Skin epidermis (tissue), 12 donors: ENCODE results near the gene GALNT7.
A peak's percentile ranks its signal among the peaks of the same experiment; 100 is the strongest.

Source experiments
- H3K27ac ChIP-seq, 21 experiments: fragments of 200-600 bp; sonication (generic) in 11 of 21; one replicate each; pipeline ENCODE4 v1.5.0; 2020; ENCODE audit warnings: mild to moderate bottlenecking in 3 of 21, inconsistent platforms in 2 of 21, moderate library complexity in 2 of 21
- H3K4me3 ChIP-seq, 7 experiments: fragments of 200-600 bp; sonication (generic) in 2 of 7; one replicate each; pipeline ENCODE4 v1.5.0; 2020; ENCODE audit warnings: inconsistent platforms in 2 of 7, mild to moderate bottlenecking in 2 of 7, moderate library complexity in 1 of 7

The GALNT7 gene

GRCh38 chr4:173282256-173282562, 113.6 kb downstream of the GALNT7 start:
- Histone ChIP-seq H3K27ac (peak overlapping the region in 1 of 21 experiments; percentile 32), H3K4me3 (no peak overlapping the region)

GRCh38 chr4:173282626-173283025, 114.0 kb downstream of the GALNT7 start:
- no peak overlapping the region for H3K4me3 ChIP-seq

GRCh38 chr4:173284463-173284862, 115.9 kb downstream of the GALNT7 start:
- Histone ChIP-seq H3K4me3 (no peak overlapping the region), H3K27ac (no peak overlapping the region)

More at GRCh38 chr4:173282626-173283025, 114.0 kb downstream of the GALNT7 start:
- no peak overlapping the region for H3K27ac ChIP-seq

- no peak overlapping the region for H3K27ac ChIP-seq
- no peak overlapping the region for H3K4me3 ChIP-seq
Measured at GRCh38 chr4:173287486-173287885, 118.9 kb downstream of the GALNT7 start.

DNA sequence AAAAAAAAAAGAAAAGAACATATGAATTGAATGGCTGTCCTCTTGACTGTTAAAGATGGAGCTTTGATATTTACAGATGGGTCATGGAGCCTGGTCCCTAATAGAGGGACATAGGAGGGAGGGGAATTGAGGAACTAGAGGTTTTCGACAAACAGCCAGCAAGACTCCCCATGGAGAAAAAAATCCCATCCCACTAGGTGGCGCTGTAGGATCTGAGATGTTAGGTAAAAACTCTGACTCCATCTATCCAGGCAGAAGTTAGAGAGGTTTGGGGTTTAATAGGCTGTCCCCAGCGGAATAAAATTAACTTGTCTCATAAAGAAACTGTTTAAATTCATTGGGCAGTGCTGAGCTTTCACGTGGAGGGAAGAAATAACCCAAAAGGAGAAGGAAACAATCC, 119.7 kb downstream of the GALNT7 start:
- no peak overlapping the region for H3K27ac ChIP-seq
- H3K4me3 ChIP-seq = no peak overlapping the region

DNA sequence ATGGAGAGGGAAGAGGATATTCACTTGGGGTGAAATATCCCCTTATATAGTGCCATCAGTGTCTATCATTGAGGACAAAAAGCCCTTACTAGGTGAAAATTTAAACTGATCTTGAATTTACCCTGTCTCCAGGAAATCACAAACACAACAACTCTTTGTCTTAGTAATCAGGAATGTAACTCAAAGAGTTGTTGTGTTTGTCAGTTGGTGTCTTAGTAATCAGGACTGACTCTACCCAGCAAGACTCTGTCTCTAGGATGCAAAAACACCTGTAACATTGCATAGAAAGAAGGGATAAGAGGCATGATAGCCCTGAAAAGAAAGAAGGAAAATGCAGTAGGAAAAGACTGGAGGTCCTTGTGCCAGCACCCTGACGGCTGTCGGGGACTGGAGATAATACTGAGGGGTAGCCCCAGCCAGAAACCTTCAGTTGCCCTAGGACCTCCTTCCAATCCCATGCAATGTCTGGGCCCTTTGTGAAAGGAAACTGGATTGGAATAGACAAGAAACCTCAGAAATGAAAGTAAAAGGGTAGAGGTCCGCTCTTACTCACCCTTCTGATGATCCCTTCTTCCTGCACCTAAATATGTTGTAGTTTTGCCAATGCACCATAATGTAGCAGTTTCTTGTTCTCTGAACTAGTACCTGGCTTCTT, 120.2 kb downstream of the GALNT7 start:
- Histone ChIP-seq H3K4me3 (no peak overlapping the region), H3K27ac (no peak overlapping the region)

DNA sequence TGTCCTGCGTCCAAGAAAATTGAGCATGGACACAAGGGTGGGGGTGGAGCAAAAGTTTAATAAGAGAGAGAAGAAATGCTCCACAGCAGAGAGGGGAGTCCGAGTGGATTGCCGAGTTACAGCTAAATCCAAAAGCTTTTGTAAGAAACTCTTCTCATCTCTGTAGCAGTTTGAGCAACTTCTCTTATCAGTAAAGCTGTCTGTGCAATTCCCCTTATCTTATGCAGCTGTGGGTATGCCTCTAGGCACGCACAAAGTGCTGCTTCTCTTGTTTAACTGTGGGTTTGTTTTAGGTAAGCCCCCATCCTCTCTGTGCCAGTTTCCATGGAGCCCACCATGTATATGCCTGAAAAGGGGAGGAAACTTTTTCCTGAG, 120.7 kb downstream of the GALNT7 start:
- no peak overlapping the region for H3K27ac ChIP-seq
- no peak overlapping the region for H3K4me3 ChIP-seq

- H3K4me3 ChIP-seq = no peak overlapping the region
- no peak overlapping the region for H3K27ac ChIP-seq
Measured at GRCh38 chr4:173291899-173292298, 123.3 kb downstream of the GALNT7 start.

DNA sequence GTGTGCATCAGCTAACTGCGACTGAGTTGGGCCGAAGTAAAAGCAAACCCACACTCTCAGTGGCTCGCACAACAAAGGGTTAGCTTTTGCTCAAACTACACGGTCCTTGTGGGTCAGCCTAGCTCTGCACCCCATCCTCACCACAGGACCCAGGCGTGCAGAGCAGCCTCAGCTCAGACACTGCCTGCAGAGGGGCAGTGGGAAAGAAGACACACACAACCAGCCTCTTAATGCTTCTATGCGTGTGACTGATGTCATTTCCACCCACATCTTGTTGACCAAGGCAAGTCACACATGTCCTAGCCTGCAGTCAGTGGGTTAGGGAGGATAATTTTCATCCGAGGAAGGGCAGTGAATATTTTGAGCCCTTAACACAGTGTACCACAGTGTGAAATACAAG, 125.1 kb downstream of the GALNT7 start:
- H3K4me3 ChIP-seq = no peak overlapping the region
- no peak overlapping the region for H3K27ac ChIP-seq

GRCh38 chr4:173294444-173294843, 125.8 kb downstream of the GALNT7 start:
- Histone ChIP-seq H3K27ac (no peak overlapping the region), H3K4me3 (no peak overlapping the region)

DNA sequence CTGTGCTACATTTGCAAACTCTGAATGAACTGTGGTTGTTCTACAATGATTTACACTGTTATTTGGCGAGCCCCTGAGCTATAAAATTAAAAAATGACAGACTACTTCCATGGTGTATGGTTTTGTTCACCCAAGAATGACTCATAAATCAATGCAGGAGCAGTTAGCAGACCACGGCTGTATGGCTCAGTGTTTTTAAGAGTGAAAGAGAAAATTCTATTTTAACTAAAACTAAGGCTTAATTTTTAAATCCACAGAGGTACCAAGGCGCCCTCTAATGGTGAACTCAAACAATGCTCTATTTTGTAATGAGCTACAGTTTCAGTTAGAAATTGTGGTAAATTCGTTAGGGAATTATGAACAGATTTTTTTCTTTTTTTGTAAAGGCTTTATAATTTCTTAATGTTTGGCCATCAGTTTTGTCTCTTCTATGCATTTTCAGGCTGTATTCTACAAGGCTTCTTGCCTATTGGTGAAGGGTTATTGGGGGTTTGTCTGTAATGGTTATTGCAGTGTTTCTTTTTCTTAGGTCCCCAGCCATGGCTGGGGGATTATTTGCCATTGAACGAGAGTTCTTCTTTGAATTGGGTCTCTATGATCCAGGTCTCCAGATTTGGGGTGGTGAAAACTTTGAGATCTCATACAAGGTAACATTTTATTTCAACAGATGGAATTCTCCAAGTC, 133.0 kb downstream of the GALNT7 start:
- no peak overlapping the region for H3K4me3 ChIP-seq
- H3K27ac ChIP-seq = no peak overlapping the region

DNA sequence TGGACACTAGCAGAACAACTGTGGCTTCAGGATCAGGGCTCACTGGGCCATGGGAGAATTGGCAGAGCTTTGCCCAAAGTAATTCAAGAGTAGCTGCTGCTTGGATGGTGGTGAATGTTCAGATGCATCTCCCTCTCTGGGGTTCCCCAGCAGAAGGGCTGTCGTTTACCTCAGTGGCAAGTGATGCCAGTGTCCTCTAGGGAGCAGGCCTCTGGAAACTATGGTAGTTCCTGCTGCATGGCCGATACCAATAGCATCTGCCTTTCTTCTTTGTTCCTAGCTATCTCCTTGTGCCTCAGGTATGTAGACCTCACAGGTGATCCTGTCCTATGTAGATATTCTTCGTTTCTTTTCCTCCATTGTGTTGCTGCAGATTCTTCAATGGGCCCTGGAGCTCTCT, 139.2 kb downstream of the GALNT7 start:
- no peak overlapping the region for H3K4me3 ChIP-seq
- no peak overlapping the region for H3K27ac ChIP-seq

GRCh38 chr4:173311368-173311767, 142.8 kb downstream of the GALNT7 start:
- Histone ChIP-seq H3K4me3 (no peak overlapping the region), H3K27ac (no peak overlapping the region)

DNA sequence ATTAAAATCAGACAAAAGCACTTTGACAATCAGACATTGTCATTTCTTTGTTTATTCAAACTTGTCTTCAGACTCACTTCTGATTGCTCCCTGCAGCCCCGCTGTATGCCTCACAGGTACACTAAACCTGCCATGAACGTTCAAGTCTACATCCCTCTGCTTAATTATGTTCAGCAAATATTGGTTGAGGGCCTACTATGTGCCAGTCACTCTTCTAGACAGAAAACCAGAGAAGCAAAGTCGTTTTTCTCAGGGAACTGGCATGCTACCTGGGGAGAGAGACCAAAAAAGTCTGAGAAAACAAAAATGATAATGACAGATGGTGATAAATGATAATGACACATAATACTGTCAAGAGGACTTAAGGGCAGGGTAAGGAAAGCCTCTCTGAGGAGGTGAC, 146.1 kb downstream of the GALNT7 start:
- no peak overlapping the region for H3K27ac ChIP-seq
- no peak overlapping the region for H3K4me3 ChIP-seq

DNA sequence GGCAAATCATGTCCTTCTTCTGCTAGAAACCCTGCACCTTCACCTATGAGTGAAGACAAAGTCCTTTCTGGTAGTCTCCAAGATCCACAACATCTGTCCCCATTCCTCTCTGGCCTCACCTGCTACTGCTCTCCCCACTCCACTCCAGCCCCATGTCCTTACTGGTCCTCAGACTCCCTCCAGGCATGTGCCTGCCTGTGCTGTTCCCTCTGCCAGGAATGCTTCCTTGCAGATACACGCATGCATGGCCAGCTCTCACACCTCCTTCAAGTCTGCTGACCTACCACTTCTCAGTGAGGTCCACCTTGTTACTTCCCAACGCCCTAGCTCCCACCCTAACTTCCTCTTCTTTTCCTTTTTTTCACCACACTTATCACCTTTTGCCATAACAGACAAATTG, 147.4 kb downstream of the GALNT7 start:
- Histone ChIP-seq H3K4me3 (no peak overlapping the region), H3K27ac (no peak overlapping the region)

- H3K4me3 ChIP-seq = no peak overlapping the region
- H3K27ac ChIP-seq = no peak overlapping the region
Measured at GRCh38 chr4:173317004-173317403, 148.4 kb downstream of the GALNT7 start.

GRCh38 chr4:173318240-173318639, 149.6 kb downstream of the GALNT7 start:
- no peak overlapping the region for H3K27ac ChIP-seq
- H3K4me3 ChIP-seq = no peak overlapping the region

- H3K27ac ChIP-seq = no peak overlapping the region
- H3K4me3 ChIP-seq = no peak overlapping the region
Measured at GRCh38 chr4:173318648-173319211, 150.1 kb downstream of the GALNT7 start.

- Histone ChIP-seq H3K27ac (no peak overlapping the region), H3K4me3 (no peak overlapping the region)
Measured at GRCh38 chr4:173319696-173320095, 151.1 kb downstream of the GALNT7 start.

DNA sequence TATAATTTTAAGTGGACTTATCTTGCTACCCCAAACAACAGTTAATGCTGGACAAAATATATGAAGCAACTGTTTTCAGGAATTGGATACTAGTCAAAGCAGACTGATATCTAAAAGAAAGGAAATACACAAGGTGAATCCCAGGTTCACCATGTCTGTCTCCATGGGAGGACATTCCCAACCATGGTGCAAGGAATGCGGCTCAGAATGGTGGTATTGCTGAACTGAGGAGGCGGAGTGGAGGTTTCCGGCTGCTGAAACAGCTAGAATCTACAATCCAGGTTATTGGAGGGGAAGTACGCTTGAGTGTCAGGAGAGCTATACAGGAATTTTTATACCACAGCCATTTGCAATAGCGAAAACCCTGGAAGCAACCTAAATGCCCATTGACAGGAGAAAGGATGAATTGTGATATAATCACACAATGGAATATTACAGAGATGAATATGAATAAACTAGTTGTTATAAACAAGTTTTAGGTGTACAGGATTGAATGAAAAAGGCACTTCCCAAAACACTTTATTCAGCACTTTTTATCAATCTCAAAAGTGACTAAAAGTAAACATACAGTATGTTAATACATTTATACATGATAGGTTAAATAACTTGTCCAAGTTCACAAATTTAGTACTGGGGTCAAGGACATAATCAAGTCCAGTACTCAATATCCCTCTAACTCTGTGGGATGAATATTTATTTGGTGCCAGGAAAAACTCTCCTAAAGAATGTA, 156.6 kb downstream of the GALNT7 start:
- H3K4me3 ChIP-seq = no peak overlapping the region
- H3K27ac ChIP-seq = no peak overlapping the region
